ENCODE data around the gene STARD13.

DNA sequence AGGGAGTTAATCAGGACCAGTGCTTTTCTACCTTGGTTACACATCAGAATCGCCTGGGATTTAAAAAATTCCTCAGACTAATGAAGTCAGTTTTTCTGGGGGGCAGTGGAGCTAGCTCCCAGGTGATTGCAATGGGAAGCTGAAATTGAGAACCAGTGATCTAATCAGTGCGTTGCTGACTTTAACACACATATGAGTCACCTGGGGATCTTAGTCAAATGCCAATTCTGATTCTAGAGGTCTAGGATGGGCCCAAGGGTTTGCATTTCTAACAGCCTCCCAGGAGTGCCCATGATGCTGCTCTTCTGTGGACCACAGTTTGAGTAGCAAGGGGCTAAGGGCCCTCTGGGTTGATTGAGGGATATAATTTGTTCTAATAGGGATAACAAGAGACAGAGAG lies 214.8 kb downstream of the STARD13 start:
- TF ChIP-seq, protein P1, sequence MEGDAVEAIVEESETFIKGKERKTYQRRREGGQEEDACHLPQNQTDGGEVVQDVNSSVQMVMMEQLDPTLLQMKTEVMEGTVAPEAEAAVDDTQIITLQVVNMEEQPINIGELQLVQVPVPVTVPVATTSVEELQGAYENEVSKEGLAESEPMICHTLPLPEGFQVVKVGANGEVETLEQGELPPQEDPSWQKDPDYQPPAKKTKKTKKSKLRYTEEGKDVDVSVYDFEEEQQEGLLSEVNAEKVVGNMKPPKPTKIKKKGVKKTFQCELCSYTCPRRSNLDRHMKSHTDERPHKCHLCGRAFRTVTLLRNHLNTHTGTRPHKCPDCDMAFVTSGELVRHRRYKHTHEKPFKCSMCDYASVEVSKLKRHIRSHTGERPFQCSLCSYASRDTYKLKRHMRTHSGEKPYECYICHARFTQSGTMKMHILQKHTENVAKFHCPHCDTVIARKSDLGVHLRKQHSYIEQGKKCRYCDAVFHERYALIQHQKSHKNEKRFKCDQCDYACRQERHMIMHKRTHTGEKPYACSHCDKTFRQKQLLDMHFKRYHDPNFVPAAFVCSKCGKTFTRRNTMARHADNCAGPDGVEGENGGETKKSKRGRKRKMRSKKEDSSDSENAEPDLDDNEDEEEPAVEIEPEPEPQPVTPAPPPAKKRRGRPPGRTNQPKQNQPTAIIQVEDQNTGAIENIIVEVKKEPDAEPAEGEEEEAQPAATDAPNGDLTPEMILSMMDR (IDR thresholded peaks at IDR 0.05) = no peak
- TF ChIP-seq POLR2AphosphoS5 (IDR thresholded peaks at IDR 0.05) = no peak
